Epithelial cell of esophagus (primary cell): ENCODE measurements around the gene COPS7B.
"Not testable (repeated sequence)": the region's sequence is repeated elsewhere in the genome, so short reads cannot be mapped to it uniquely, and the experiment has no call there.

Experiments
- DNase-seq: peaks from one replicate; pipeline ENCODE4 v3.0.0; 2010; ENCODE audit warnings: low read depth
- H3K4me3 ChIP-seq: 2 replicates; pipeline ENCODE4 v1.5.1; 2011; ENCODE audit warnings: mild to moderate bottlenecking, low read length, control low read depth
- TF ChIP-seq, protein P1 (sequence below): IDR thresholded peaks from 2 replicates; pipeline ENCODE4 v1.5.1; 2011; ENCODE audit warnings: low read depth, mild to moderate bottlenecking, low read length, control low read depth, inconsistent platforms; ENCODE audit not compliant: insufficient read depth; ENCODE audit errors: missing control alignments

Gene COPS7B

DNA sequence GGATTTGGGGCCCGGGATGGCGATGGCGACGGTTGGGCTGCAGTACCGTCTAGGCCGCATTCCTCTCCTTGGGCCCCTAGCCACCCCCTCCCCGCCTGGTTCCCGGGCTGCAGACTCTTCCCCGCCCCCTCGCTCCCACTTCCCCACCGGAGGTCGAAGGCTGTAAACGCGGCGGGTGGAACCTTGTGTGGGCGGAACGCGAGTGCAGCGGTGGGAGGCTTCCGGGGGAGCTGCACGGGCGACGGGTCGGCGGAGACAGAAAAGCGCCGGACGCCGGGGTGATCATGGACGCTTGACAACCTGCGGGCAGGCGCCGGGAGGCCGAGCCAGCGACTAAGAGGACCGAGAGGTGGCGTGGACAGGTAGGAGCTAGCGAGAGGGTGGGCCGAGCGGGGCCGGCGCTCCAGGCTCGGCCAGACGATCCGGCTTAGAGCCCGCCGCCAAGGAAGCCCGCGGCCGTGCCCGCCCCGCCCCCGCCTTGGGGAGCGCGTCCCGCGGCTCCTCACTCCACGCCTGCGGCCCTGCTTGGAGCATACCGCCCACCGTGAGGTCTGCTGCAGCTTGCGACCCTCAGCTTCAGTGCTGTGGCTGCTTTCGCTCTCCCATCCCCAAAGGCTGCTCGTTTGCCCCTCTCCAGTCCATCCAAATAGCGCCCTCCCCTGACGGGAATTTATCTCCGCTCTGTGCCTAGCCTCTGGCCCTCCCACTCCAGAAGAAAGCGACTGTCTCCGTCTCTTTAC, at the start of gene COPS7B:
TSS of gene COPS7B (plus strand) at position 269 of the 740 bp plus-strand sequence. CDS start 2,126 bp downstream, outside the sequence.
- DNase-seq = peak; percentile 83
- H3K4me3 ChIP-seq = peak within 1 kb of the TSS; percentile 91
- TF ChIP-seq, protein P1, sequence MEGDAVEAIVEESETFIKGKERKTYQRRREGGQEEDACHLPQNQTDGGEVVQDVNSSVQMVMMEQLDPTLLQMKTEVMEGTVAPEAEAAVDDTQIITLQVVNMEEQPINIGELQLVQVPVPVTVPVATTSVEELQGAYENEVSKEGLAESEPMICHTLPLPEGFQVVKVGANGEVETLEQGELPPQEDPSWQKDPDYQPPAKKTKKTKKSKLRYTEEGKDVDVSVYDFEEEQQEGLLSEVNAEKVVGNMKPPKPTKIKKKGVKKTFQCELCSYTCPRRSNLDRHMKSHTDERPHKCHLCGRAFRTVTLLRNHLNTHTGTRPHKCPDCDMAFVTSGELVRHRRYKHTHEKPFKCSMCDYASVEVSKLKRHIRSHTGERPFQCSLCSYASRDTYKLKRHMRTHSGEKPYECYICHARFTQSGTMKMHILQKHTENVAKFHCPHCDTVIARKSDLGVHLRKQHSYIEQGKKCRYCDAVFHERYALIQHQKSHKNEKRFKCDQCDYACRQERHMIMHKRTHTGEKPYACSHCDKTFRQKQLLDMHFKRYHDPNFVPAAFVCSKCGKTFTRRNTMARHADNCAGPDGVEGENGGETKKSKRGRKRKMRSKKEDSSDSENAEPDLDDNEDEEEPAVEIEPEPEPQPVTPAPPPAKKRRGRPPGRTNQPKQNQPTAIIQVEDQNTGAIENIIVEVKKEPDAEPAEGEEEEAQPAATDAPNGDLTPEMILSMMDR = peak; percentile 70

DNA sequence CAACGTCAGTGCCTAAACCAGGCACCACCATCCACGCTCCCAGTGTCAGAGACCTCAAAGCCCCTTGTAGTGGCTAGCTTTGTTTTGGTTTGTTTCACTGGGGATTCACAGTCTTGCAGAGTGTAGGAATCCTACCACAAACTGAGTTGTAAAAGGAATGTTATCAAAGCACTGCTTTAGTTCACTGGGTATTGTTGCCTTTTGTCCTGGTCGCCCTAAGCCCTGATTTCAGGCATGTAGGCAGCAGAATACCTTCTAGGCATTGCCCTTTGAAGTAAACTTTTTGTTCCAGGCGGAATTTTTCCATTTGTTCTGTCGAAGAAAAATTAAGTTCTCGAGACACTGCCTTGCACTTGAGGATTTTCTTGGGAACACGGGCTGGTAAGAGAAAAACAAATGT, 48.5 kb upstream of the COPS7B start:
- DNase-seq = no peak
- TF ChIP-seq, protein P1 = no peak
- H3K4me3 ChIP-seq = no peak overlapping the region

DNA sequence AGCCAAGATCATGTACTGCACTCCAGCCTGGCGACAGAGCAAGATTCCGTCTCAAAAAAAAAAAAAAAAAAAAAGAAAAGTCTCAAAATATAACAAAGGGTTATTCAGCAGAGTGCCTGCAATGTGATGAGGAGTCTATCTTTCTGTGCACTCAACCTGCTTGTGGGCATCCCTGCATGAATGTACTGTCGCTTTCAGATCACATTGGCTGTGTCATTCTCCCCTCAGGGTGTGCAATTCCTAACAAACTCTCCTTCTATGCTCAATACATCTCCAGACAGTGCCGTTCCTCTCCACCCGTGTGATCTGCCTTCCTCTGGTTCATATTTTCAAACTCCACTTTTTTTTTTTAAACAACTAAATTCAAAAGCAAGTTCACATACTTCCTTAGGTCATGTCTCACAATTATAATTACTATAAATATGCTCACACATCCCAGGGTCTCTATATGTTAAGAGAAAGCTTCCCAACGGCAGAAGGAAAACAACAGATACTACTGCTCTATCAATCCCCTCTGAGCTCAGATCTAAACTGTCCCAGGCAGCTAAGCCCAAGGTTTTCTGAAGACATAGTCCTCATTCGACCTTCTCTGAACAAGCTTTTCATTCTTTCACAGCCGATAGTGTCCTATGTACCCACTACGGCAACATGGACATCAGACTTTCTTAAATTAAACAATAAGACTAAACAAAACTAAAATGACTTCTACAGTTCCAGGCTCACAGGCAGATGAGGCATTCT, 42.7 kb upstream of the COPS7B start:
- DNase-seq = no peak
- TF ChIP-seq, protein P1 = no peak
- no peak overlapping the region for H3K4me3 ChIP-seq

DNA sequence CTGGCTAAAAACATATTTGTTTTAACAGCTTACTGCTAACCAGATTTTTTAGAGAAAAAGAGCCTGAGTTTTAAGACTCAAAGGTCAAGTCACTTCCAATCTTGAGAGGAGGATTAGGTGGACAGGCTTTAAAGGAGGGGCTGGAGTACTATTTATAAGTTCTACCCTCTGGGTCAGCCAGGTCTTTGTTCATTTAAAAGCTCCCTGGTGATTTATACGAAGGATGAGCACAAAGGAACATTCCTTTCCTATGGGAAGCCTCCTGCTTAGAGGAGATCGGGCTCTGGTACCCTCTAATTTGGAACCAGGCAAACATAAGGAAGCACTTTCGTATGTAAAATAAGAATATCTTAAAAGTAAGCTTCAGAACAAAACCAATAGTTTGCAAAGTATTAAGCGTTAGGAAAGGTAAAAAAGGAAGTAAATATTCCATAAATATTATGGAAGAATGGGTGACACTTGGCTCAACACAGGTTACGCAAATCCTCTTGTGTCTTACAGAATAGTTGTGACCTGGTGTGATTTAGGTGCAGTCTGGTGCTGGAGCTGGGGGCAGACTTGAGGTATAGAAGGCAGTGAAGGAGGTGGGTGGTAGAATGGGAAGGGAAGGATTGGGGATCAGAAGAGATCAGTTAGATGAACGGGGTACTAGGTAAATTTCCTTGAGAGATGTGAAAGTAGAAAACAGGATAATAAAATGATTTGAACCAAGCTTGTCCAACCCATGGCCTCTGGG, 40.8 kb upstream of the COPS7B start:
- H3K4me3 ChIP-seq = no peak overlapping the region
- DNase-seq = no peak
- TF ChIP-seq, protein P1 = no peak

DNA sequence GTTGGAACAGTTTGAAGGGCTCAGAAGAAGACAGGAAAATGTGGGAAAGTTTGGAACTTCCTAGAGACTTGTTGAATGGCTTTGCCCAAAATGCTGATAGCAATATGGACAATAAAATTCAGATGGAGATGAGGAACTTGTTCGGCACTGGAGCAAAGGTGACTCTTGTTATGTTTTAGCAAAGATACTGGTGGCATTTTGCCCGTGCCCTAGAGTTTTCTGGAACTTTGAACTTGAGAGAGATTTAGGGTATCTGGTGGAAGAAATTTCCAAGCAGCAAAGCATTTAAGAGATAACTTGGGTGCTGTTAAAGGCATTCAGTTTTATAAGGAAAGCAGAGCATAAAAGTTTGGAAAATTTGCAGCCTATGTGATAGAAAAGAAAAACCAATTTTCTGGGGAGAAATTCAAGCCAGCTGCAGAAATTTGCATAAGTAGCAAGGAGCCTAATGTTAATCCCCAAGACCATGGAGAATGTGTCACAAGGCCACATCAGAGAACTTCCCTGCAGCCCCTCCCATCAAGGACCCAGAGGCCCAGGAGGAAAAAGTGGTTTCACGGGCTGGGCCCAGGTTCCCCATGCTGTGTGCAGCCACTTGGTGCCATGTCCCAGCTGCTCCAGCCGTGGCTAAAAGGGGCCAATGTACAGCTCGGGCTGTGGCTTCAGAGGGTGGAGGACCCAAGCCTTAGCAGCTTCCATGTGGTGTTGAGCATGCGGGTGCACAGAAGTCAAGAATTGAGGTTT, 37.9 kb upstream of the COPS7B start:
- not testable (repeated sequence) for H3K4me3 ChIP-seq

DNA sequence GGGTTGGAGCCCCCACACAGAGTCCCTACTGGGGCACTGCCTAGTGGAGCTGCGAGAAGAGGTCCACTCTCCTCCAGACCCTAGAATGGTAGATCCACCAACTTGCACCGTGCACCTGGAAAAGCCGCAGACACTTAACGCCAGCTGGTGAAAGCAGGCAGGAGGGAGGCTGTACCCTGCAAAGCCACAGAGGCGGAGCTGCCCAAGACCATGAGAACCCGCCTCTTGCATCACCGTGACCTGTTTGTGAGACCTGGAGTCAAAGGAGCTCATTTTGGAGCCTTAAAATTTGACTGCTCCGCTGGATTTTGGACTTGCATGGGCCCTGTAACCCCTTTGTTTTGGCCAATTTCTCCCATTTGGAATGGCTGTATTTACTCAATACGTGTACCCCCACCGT, 37.2 kb upstream of the COPS7B start:
- not testable (repeated sequence) for H3K4me3 ChIP-seq, DNase-seq

More for the DNA sequence above, 37.9 kb upstream of the COPS7B start:
- not testable (repeated sequence) for DNase-seq

DNA sequence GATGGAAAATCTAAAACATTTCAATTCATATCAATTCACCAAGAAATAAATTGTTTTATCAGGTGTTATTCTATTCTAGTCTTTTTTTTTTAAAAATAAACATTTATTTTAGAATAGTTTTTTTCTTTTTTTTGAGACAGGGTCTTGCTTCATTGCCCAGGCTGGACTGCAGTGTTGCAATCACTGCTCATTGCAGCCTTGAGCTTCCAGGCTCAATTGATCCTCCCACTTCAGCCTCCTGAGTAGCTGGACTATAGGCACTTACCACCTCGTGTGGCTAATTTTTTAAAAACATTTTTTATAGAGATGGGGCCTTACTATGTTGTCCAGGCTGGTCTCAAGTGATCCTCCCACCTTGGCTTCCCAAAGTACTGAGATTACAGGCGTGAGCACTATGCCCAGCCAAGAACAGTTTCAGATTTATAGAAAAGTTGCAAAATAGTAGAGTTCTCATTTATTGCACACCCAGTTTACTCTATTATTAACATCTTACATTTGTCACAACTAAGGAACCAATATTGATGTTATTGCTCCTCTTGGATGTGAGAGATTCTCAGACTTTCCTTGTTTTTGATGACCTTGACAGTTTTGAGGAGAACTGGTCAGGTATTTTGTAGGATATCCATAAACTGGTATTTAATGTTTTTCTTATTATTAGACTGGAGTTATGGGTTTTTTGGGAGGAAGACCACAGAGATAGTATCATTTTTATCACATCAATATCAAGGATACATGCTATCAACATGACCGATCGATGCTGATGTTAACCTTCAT, 35.0 kb upstream of the COPS7B start:
- no peak overlapping the region for H3K4me3 ChIP-seq
- DNase-seq = no peak
- TF ChIP-seq, protein P1 = no peak
